Measurements from ENCODE around the gene HDAC6.
"Not testable (repeated sequence)": the region's sequence is repeated elsewhere in the genome, so short reads cannot be mapped to it uniquely, and the experiment has no call there.

HDAC6 gene

DNA sequence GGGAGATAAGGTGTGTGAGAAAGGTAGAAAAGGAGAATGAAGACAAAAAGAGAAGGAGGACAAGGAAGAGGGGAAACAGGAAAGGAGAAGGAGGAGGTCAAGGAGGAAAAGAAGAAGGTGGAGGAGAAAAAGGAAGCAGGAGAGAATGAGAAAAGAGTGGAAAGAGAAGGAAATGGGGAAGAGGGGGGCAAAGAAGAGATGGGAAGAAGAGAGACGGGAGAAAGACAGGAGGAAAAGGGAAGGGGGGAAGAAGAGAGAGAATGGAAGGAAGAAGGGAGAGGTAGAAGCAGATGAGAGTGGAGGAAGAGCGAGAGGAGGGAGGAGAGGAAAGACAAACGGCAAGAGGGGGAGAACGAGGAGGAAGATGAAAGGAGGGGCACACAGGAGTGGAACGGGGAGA is 11.4 kb upstream of the HDAC6 start:
- no peak for DNase-seq

DNA sequence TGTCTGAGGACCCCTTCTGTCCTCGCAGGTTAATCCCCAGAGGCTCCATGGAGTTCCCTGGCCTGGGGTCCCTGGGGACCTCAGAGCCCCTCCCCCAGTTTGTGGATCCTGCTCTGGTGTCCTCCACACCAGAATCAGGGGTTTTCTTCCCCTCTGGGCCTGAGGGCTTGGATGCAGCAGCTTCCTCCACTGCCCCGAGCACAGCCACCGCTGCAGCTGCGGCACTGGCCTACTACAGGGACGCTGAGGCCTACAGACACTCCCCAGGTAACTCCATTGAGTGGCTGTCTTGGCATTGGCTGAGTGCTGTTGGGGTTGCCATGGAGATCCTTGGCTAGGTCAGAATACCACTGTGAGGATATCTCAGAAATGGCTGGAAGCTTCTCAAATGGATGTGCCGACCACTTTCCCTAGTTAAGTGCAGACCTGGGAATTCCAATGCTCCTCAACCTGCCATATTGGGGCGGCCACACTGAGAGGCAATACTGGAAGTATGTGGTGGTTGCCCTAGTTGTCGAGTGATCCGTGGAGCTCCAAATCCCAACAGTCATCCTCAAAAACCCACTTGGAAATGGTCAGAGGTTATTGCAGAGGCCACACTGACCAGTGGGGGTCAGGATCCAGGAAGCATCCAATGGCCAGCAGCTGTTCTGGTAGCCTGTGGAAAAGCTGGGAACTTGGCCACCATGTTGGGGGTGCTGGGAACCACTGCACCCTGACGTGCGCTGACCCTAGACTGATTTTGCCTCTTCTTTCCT is 10.6 kb upstream of the HDAC6 start:
- DNase-seq, result no peak

DNA sequence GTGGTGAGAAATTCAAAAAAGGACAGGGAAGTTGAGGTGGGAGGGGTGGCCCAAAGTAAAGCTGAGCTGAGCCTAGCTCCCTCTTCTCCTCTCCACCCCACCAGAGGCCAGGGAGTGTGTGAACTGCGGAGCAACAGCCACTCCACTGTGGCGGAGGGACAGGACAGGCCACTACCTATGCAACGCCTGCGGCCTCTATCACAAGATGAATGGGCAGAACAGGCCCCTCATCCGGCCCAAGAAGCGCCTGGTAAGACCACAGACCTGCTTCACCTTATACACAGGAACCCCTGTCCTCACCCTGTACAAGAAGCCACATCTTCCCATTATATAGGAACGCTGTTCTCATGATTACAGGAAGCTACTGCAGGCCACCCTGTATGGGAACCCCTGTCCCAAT is 9.6 kb upstream of the HDAC6 start:
- DNase-seq, result no peak

DNA sequence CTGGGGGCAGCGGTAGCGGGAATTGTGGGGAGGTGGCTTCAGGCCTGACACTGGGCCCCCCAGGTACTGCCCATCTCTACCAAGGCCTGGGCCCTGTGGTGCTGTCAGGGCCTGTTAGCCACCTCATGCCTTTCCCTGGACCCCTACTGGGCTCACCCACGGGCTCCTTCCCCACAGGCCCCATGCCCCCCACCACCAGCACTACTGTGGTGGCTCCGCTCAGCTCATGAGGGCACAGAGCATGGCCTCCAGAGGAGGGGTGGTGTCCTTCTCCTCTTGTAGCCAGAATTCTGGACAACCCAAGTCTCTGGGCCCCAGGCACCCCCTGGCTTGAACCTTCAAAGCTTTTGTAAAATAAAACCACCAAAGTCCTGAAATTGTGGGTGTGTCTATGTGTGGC is 7.9 kb upstream of the HDAC6 start:
- no peak for DNase-seq

DNA sequence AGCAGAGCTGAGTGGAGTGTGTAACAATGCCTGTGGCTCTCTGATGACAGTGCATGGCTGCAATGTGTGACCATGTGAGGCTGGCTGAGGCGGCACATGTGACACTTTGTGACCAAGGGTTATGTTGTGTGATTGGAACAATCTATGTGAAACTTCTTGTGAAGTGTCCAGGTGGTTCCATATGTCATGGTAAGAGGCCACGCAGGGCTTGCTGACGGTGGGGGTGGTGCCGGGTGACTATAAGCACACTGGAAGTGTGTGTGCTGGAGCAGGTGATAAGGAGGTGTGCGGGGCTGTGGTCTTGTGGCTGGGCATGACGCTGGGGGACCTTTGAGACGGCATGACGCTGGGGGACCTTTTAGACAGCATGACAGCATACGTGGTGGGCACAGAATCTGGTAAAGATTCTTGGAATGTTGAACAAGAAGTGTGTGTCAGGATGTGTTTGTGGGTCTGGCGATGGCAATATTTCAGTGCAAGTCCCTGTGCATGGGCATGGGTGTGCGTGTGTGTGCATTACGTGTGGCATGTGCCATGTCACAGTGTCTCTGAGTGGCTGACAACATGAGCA is 7.4 kb upstream of the HDAC6 start:
- DNase-seq, result no peak

DNA sequence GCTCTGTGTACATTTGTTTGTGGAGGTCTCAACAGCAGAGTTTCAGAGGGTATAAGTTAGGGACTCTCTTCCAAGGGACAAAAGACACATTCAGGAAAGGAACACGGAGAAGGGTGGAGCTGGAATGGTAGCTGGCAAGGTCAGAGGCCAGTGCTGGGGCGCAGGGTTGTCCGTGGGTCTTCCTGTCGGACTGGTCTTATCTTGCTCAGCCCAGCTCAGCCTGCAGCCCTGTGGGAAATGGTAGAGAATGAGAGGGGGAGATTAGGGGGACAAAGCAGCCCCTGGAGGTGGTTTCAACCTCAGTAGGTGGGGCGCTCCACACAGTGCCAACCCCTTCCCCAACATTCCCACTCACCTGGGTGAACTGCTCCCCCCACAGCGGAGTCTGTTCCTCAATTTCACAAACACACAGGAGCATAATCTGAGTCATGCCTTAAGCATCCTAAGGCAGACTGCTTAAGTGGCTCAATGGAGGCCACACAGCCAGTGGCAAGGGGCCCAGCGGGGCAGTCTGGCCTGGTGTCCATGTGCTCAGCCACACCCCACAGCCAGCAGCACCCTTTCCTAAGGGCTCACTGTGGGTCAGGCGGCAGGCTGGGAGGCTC is 6.9 kb upstream of the HDAC6 start:
- DNase-seq, result no peak

DNA sequence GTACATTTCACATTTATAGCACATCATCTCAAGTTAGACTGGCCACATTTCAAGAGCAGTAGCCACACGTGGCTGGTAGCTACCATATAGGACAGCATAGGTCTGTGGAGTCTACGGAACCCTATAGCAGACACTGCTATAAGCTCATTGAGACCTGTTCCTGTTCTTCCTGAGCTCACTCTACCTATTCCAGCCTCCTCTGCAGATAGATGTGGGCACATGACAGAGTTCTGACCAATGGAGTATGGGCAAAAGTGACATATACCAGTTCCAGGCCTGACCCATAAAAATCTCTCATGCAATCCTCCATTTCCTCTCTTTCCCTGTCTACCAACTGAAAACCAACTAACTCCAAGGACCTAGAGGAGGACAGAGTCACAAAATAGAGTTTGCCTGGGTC is 3.5 kb upstream of the HDAC6 start:
- no peak for DNase-seq

DNA sequence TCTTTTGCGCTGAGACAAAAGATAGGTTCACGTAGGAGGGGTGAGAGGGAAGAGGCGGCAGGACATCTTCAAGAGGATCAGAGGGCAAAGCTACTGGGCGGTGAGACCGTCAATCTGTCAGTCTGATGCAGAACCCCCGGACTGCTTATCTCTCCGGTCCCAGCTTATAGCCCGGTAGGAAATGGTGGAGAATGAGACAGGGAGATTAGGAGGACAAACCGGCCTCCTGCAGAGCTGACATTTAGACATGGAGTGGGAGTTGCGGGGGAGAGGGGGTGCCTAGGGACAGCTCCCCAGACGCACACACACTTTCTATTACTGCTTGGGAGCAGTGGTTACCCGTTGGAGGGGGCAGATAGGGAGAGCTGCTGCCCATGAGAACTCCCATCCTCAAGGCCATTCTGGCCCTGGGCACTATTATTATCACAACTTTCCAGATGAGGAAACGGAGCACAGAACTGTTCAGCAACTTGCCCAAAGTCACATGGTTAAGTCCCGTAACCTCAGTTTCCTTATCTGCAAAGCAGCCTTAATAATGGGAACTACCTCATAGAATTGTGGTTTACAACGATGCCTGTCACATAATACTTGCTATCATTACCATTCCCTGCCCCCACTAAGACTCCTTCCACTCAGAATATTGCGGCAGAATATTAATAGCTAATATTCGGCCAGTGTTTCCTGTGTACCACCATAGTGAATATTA is 1.1 kb upstream of the HDAC6 start:
- no peak for DNase-seq

DNA sequence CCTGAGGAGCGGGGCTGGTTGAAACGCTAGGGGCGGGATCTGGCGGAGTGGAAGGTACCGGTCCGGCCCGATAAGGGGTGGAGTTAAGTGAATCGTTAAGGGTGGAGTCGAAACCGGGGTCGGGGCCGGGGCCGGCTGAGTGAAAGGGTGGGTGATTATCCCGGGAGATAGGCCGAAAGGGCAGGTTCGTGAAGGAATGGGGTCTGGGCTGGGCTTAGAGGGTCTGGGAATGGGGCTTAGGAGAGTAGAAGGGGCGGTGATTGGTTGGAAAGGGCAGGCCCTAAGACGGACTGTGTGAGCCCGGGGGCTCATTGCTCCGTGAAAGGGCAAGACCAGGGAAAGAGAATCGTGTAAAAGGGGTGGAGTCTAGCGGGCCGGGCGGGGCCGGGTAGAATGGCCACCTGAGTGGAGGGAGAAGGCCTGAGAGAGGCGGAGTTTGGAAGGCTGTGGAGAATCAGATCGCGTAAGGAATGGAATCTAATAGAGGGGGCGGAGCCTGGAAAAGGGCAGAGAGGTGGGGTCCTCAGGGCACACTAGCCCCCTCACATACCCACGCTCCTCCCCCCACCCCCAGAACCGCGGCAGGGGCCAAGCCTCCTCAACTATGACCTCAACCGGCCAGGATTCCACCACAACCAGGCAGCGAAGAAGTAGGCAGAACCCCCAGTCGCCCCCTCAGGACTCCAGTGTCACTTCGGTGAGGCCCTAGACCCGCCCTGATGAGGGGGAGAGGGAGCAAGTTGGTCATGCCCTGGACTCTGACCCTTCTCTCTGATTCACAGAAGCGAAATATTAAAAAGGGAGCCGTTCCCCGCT is 430 bp downstream of the HDAC6 start:
- DNase-seq, result peak; percentile 69

DNA sequence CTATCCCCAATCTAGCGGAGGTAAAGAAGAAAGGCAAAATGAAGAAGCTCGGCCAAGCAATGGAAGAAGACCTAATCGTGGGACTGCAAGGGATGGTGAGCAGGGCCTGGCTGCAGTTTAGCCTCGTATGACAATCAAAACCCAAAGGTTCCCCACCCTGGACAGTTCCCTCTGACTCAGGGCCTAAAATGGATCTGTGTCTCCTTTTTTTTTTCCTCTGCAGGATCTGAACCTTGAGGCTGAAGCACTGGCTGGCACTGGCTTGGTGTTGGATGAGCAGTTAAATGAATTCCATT is 986 bp downstream of the HDAC6 start:
- DNase-seq, result no peak

DNA sequence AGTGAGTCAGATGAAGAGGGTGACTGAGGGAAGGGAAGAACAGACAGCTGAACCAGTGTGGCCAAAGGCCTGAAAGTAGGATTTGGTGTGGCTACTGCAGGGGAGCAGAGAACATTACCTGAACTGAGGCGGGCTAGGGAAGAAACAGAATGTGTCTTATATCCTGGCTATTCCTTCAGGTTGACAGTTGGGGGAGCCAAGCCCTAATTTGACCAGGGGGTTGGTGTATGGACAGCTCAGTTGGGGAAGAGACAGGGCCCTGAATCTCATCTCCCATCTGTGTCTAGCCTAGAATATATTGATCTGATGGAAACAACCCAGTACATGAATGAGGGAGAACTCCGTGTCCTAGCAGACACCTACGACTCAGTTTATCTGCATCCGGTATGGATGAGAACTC is 4.2 kb downstream of the HDAC6 start:
- no peak for DNase-seq

DNA sequence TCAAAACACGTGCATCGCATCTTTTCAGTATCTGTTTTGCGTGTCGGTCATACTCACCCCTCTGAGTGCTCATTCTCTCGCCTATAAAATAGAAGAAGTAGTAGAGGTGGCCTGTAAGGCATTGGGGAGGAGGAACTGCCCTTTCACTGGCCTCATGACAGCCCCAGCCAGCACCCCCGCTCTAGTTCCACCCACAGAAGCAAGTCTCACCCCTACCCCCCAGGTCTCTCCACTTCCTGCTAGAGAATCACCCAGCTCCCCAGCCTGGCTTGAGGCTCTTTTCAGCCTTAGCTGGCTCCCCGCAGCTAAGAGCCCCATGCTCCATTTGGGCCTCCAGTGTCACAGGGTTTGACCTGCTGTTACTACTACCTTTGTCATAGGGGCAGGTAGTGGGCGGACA is 11.8 kb downstream of the HDAC6 start:
- DNase-seq, result no peak

DNA sequence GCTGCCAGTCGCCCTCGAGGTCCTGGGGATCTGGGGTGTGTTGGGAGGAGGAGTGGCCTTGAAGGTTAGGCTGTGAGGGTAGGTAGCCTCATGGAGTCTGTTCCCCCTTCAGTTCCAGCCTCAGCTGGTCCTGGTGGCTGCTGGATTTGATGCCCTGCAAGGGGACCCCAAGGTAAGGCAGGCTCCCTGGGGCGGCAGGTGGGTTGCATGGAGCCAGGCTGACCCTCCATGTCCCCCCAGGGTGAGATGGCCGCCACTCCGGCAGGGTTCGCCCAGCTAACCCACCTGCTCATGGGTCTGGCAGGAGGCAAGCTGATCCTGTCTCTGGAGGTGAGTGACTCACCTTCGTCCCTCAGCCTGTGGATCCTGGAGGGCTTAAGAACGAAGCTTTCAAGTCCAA is 12.9 kb downstream of the HDAC6 start:
- DNase-seq, result no peak

DNA sequence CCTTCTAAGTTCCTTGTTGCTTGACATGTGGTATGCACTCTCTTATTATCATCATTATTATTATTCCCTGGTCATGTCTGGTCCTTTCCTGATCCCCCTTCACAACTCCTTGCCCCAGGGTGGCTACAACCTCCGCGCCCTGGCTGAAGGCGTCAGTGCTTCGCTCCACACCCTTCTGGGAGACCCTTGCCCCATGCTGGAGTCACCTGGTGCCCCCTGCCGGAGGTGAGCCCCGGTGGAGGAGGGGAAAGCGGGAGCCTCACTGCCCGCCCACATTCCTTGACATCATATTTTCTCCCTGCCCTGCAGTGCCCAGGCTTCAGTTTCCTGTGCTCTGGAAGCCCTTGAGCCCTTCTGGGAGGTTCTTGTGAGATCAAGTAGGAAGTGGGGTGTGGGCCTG is 13.4 kb downstream of the HDAC6 start:
- no peak for DNase-seq

DNA sequence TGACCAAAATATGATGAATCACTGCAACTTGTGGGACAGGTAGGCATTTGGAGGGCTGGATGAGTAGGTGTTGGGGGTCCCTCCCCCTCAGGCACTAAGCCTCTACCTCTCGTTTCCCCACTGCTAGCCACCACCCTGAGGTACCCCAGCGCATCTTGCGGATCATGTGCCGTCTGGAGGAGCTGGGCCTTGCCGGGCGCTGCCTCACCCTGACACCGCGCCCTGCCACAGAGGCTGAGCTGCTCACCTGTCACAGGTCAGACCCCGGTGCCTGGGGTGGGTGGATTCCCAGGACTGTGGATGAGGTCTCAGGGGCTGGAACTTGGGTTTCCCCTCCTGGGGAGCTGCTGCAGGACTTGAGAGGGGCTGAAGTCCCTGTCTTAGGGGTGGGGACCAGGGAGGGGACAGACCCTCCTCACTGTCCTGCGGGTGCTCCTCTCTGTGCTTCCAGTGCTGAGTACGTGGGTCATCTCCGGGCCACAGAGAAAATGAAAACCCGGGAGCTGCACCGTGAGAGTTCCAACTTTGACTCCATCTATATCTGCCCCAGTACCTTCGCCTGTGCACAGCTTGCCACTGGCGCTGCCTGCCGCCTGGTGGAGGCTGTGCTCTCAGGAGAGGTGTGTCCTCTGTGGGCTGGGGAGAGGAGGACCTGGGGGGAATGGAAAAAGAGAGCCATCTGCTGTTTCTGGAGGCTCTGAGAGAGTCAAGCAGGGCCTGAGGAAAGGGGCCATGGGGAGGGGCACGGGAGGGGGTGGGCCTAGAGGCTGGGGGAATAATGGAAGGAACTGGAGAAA is 14.3 kb downstream of the HDAC6 start:
- DNase-seq, result no peak

DNA sequence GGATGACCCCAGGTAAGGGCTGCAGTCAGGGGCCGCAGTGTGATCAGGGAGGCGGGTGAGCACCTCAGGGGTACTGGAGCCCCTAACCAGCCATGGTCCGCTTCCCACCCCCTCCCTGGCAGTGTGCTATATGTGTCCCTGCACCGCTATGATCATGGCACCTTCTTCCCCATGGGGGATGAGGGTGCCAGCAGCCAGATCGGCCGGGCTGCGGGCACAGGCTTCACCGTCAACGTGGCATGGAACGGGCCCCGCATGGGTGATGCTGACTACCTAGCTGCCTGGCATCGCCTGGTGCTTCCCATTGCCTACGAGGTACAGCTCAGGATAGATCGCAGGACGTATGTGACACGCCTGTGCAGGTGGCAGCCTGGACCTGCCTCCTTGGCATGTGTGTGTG is 16.2 kb downstream of the HDAC6 start:
- no peak for DNase-seq

DNA sequence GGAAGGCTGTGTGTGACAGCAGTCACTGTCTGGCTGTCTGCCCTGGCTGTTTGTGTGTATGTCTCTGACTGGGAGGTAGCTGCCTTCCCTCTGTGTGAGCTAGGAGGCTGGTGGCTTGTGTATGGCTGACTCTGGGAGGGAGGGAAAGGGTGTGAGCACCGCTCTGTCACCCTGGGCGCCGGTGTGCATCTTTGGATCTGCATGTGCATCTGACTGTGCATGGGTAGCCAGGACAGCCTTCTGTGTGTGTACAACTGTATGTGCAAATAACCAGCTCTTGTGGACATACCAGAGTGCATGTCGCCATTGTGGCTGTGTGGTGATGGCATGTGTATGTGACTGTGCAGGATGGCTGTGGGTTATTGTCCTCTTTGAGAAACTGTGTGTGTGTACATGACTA is 17.0 kb downstream of the HDAC6 start:
- DNase-seq, result no peak

DNA sequence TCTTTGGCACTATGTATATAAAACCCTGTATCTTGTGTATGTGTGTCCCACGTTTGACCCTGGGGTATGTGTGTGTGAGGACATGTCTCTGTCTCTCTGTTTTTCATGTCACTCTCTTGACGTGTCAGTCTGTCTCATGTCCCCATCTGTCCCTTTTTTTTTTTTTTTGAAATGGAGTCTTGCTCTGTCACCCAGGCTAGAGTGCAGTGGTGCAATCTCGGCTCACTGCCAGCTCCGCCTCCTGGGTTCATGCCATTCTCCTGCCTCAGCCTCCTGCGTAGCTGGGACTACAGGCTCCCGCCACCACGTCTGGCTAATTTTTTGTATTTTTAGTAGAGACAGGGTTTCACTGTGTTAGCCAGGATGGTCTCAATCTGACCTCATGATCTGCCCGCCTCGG is 17.5 kb downstream of the HDAC6 start:
- not testable (repeated sequence) for DNase-seq

DNA sequence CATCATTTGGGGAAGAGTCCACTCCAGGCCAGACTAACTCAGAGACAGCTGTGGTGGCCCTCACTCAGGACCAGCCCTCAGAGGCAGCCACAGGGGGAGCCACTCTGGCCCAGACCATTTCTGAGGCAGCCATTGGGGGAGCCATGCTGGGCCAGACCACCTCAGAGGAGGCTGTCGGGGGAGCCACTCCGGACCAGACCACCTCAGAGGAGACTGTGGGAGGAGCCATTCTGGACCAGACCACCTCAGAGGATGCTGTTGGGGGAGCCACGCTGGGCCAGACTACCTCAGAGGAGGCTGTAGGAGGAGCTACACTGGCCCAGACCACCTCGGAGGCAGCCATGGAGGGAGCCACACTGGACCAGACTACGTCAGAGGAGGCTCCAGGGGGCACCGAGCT is 21.2 kb downstream of the HDAC6 start:
- no peak for DNase-seq

DNA sequence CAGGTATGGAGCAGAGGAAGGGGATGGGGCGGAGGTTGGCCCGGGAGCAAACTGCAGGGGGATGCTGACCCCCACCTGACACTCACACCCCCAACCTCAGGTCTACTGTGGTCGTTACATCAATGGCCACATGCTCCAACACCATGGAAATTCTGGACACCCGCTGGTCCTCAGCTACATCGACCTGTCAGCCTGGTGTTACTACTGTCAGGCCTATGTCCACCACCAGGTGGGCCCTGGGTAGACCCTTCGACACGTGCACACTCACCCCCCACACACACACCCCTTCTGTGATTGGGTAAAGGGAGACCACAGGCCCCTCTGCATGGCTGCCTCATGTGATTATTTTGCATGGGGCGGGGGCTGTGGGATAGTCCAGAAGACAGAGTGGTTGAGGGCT is 22.2 kb downstream of the HDAC6 start:
- no peak for DNase-seq

DNA sequence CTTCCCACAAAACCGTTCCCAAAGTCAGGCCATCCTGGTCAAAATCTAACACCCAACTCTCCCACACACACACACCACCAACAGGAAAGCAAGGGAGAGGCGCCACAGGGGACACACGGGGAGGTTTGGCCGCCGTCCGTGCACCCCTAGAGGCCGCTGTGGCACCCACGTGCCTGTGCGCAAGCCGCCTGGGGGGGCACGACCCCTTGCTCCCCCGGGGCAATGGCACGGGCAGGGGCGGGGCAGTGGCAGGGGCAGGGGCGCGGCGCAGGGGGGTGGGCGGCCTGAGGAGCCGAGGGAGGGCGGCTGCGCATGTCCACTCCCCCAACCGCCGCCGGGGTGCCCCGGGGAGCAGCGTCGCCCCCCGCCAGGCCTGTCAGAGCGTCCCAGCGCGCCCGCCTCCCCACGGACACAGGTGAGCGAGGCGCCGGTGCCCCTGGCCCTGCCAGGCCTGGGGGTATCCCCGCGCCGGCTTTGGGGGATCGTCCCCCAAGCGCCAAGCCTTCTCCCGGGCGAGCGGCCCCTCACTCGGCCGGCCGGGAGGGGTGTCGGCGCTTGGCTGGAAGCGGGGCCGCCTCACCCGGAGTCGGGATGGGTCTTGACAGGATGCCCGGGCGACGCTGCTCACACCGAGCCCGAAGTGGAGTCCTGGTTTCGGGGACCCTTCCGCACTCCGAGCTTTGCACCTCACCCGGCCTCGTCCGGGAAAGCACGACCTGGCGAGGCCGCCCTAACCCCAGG is 24.4 kb downstream of the HDAC6 start, which contains the start of gene ERAS:
Gene ERAS (plus strand): TSS at position 379 of the 741 bp plus-strand sequence. CDS start 2,611 bp downstream, outside the sequence.
- DNase-seq, result no peak

Data from stimulated activated CD4-positive, alpha-beta T cell treated with anti-CD3 and anti-CD28 coated beads, Interleukin-4, amount 100 ng/mL, for 24 hours (primary cell).